ENCODE results near the gene MICAL3.

The MICAL3 gene

GRCh38 chr22:17772958-17773605, 251.3 kb downstream of the MICAL3 start:
- DNase-seq = no peak
- Histone ChIP-seq H3K4me1 (peaks cover 16% of the 10 kb centered on the region), H3K27me3 (no peaks in the 10 kb centered on the region), H3K9me3 (no peaks in the 10 kb centered on the region), H3K4me3 (ENCODE audit: low read depth, low read length) (peak overlapping the region; percentile 68), H3K36me3 (peaks cover 4% of the 10 kb centered on the region; the same call in 1 of the 2 replicates)
- TF ChIP-seq, protein P1, sequence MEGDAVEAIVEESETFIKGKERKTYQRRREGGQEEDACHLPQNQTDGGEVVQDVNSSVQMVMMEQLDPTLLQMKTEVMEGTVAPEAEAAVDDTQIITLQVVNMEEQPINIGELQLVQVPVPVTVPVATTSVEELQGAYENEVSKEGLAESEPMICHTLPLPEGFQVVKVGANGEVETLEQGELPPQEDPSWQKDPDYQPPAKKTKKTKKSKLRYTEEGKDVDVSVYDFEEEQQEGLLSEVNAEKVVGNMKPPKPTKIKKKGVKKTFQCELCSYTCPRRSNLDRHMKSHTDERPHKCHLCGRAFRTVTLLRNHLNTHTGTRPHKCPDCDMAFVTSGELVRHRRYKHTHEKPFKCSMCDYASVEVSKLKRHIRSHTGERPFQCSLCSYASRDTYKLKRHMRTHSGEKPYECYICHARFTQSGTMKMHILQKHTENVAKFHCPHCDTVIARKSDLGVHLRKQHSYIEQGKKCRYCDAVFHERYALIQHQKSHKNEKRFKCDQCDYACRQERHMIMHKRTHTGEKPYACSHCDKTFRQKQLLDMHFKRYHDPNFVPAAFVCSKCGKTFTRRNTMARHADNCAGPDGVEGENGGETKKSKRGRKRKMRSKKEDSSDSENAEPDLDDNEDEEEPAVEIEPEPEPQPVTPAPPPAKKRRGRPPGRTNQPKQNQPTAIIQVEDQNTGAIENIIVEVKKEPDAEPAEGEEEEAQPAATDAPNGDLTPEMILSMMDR (IDR thresholded peaks at IDR 0.05; ENCODE audit: low read depth, low read length) = no peak

GRCh38 chr22:17772249-17772957, 252.0 kb downstream of the MICAL3 start:
- peak overlapping the region; percentile 68 for H3K4me3 ChIP-seq (ENCODE audit: low read depth, low read length)
- peak; percentile 63 for DNase-seq
- H3K4me1 ChIP-seq = peaks cover 16% of the 10 kb centered on the region
- peaks cover 4% of the 10 kb centered on the region; the same call in 1 of the 2 replicates for H3K36me3 ChIP-seq
- TF ChIP-seq, protein P1 (IDR thresholded peaks at IDR 0.05; ENCODE audit: low read depth, low read length) = no peak
- H3K27me3 ChIP-seq = no peaks in the 10 kb centered on the region
- H3K9me3 ChIP-seq = no peaks in the 10 kb centered on the region

GRCh38 chr22:17770180-17771077, 253.9 kb downstream of the MICAL3 start:
- H3K4me3 ChIP-seq (ENCODE audit: low read depth, low read length) = no peak overlapping the region
- no peaks in the 10 kb centered on the region for H3K9me3 ChIP-seq
- peaks cover 4% of the 10 kb centered on the region; the same call in 1 of the 2 replicates for H3K36me3 ChIP-seq
- TF ChIP-seq, protein P1 (IDR thresholded peaks at IDR 0.05; ENCODE audit: low read depth, low read length) = no peak
- H3K4me1 ChIP-seq = peaks cover 16% of the 10 kb centered on the region
- no peaks in the 10 kb centered on the region for H3K27me3 ChIP-seq
- no peak for DNase-seq

GRCh38 chr22:17769716-17770082, 254.7 kb downstream of the MICAL3 start:
- no peak for DNase-seq

DNA sequence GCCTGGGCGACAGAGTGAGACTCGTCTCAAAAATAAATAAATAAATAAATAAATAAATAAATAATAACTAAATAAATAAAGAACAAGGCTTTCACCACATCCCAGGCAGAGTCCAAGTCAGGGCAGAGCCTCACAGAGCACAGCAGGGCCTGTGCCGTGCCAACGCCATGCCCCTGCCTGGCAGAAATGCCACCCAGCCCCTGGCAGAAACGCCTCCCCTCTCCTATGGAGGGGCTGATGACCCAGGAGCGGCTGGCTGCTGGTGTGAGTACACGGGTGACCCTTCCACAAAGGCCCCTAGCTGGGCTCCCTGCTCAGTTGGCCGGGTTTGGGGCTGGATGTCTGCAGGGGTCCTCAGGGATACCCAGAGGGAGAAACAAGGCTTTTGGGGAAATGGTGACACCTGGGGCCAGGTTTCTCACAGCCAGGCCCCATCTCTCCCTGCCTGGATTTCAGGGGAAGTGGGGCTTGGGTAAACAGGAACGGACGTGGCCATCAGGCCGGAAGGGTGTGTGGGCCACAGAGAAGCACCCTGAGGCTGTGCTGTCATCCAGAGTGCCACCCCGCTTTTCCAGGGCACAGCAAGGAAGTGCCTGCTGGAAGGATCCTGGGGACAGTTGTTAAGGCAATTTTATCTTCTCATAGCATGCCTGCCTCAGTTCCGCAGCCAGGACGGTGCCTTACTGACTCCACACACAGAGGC, 255.2 kb downstream of the MICAL3 start:
- no peaks in the 10 kb centered on the region for H3K27me3 ChIP-seq
- H3K4me1 ChIP-seq = peaks cover 9% of the 10 kb centered on the region
- TF ChIP-seq, protein P1 (IDR thresholded peaks at IDR 0.05; ENCODE audit: low read depth, low read length) = no peak
- no peak for DNase-seq
- H3K36me3 ChIP-seq = peaks cover 4% of the 10 kb centered on the region; the same call in 1 of the 2 replicates
- no peak overlapping the region for H3K4me3 ChIP-seq (ENCODE audit: low read depth, low read length)
- no peaks in the 10 kb centered on the region for H3K9me3 ChIP-seq

More at GRCh38 chr22:17769716-17770082, 254.7 kb downstream of the MICAL3 start:
- TF ChIP-seq, protein P1 (IDR thresholded peaks at IDR 0.05; ENCODE audit: low read depth, low read length) = no peak
- no peaks in the 10 kb centered on the region for H3K9me3 ChIP-seq
- peaks cover 9% of the 10 kb centered on the region for H3K4me1 ChIP-seq
- no peaks in the 10 kb centered on the region for H3K27me3 ChIP-seq
- H3K4me3 ChIP-seq (ENCODE audit: low read depth, low read length) = no peak overlapping the region
- H3K36me3 ChIP-seq = peaks cover 4% of the 10 kb centered on the region; the same call in 1 of the 2 replicates

All from BE2C (cell line).